SU-DHL-6 (cell line): ENCODE data around the gene DUSP19.

ENCODE experiments used
- H2AFZ ChIP-seq: fragments of 200-600 bp; sonication (generic); 2 replicates; pipeline ENCODE4 v1.6.1; 2014; ENCODE audit warnings: low read depth, mild to moderate bottlenecking, moderate library complexity, mixed read lengths, antibody characterized with exemption, low read length; ENCODE audit not compliant: severe bottlenecking
- H3F3A ChIP-seq: fragments of 200-600 bp; shearing (Covaris generic); 2 replicates; pipeline ENCODE4 v1.6.0; 2016; ENCODE audit warnings: antibody characterized with exemption, mild to moderate bottlenecking; ENCODE audit not compliant: insufficient read depth
- H3K27ac ChIP-seq: fragments of 200-600 bp; sonication (generic); 2 replicates; pipeline ENCODE4 v1.5.1; 2016; ENCODE audit warnings: low read depth, mild to moderate bottlenecking, low read length, moderate library complexity, mixed read lengths
- H3K27me3 ChIP-seq: fragments of 200-600 bp; sonication (generic), shearing (Covaris generic); 2 replicates; pipeline ENCODE4 v1.6.0; 2014; ENCODE audit warnings: mild to moderate bottlenecking, low read length
- H3K36me3 ChIP-seq: fragments of 200-600 bp; sonication (generic); 2 replicates; pipeline ENCODE4 v1.6.1; 2014; ENCODE audit warnings: mild to moderate bottlenecking, low read length, mixed read lengths
- H3K4me2 ChIP-seq: fragments of 300-600, 200-600 bp; shearing (Covaris generic), sonication (generic); 2 replicates; pipeline ENCODE4 v1.6.0; 2014; ENCODE audit warnings: low read length, low read depth, mild to moderate bottlenecking; ENCODE audit not compliant: poor library complexity, severe bottlenecking
- H3K4me3 ChIP-seq: fragments of 200-600 bp; sonication (generic); 2 replicates; pipeline ENCODE4 v1.5.1; 2014; ENCODE audit warnings: antibody characterized with exemption, low read length, mild to moderate bottlenecking, mixed read lengths; ENCODE audit not compliant: insufficient read depth, poor library complexity, severe bottlenecking
- H3K79me2 ChIP-seq: fragments of 200-600 bp; sonication (generic); 2 replicates; pipeline ENCODE4 v1.6.1; 2014; ENCODE audit warnings: mild to moderate bottlenecking, low read length, moderate library complexity; ENCODE audit not compliant: insufficient read depth
- H3K9ac ChIP-seq: fragments of 200-600 bp; sonication (generic); 2 replicates; pipeline ENCODE4 v1.7.0; 2014; ENCODE audit warnings: mild to moderate bottlenecking, low read length
- H3K9me2 ChIP-seq: fragments of 200-600 bp; sonication (generic); replicated peaks from 2 replicates; pipeline ENCODE4 v1.6.1; 2014; ENCODE audit warnings: low read length; ENCODE audit not compliant: insufficient read depth
- H3K9me3 ChIP-seq: fragments of 200-600 bp; sonication (generic); 2 replicates; pipeline ENCODE4 v1.6.1; 2014; ENCODE audit warnings: low read length, mixed read lengths; ENCODE audit not compliant: insufficient read depth
- H4K20me1 ChIP-seq: fragments of 200-600 bp; sonication (generic); 2 replicates; pipeline ENCODE4 v1.6.1; 2014; ENCODE audit warnings: low read depth, mild to moderate bottlenecking, antibody characterized with exemption, low read length, moderate library complexity, mixed read lengths
- CTCF ChIP-seq: fragments of 200-600 bp; sonication (generic); IDR thresholded peaks from one replicate; pipeline ENCODE4 v1.5.1; 2017; ENCODE audit warnings: antibody characterized with exemption, mild to moderate bottlenecking, low read length, moderate library complexity; ENCODE audit not compliant: insufficient read depth, poor library complexity, severe bottlenecking
- EZH2phosphoT487 ChIP-seq: fragments of 200-600 bp; sonication (generic), shearing (Covaris generic); conservative IDR thresholded peaks from 2 replicates; pipeline ENCODE4 v1.6.1; 2018; ENCODE audit warnings: mild to moderate bottlenecking, antibody characterized with exemption, low read length, moderate library complexity, mixed read lengths

Gene DUSP19

DNA sequence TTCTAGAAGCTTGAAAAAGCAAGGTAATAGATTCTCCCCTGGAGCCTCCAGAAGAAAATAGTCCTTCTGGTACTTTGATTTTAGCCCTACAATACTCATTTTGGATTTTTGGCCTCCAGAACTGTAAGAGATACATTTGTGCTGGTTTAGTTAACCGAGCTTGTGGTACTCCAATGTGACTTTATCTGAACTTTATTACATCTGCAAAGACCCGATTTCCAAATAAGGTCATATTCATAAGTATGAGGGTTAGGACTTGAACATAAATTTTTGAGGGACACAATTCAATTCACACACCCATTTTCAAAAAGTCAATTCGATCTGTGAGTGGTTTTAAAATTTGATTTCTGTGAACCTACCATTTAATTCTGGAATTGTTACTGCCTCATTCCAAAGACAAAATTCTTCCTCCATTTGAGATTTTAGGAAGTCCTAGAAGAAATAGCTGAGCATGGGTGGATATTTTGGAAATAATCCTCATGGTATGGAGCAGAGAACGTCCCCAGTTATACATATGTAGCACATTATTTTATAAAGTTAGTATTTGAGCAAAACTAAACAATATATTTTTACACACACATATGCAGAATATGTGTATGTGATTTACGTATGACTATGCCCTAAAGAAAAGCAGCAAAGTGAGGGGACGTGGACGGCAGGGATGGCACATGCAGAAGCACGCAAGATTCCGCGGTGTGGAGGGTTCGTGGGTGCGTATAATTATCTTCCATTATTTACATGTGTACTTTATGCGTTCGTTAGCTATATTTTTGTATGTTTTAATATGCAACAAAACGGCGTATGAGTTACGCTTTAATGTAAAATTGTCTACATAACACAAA lies 44.8 kb downstream of the DUSP19 start:
- Histone ChIP-seq H3K4me3 (peak overlapping the region; percentile 75), H3K9ac (peak overlapping the region; percentile 75), H3F3A (no peaks in the 10 kb centered on the region; the same call in 1 of the 2 replicates), H3K27ac (peak overlapping the region; percentile 87; the same call in 1 of the 2 replicates), H2AFZ (peak overlapping the region; percentile 99), H3K27me3 (no peaks in the 10 kb centered on the region), H3K4me2 (peak overlapping the region; percentile 72), H3K9me2 (no peaks in the 10 kb centered on the region), H4K20me1 (no peaks in the 10 kb centered on the region), H3K9me3 (no peaks in the 10 kb centered on the region), H3K79me2 (peaks cover 41% of the 10 kb centered on the region), H3K36me3 (no peaks in the 10 kb centered on the region; the same call in 1 of the 2 replicates)
- no peak for TF ChIP-seq CTCF
- TF ChIP-seq EZH2phosphoT487 = no peak

GRCh38 chr2:183123959-183124221 lies 45.3 kb downstream of the DUSP19 start:
- H3K36me3 ChIP-seq = peaks cover 4% of the 10 kb centered on the region; the same call in 1 of the 2 replicates
- no peak for TF ChIP-seq CTCF
- no peak for TF ChIP-seq EZH2phosphoT487
- peak overlapping the region; percentile 72 for H3K4me2 ChIP-seq
- peak overlapping the region; percentile 75 for H3K9ac ChIP-seq
- H3K79me2 ChIP-seq = peaks cover 46% of the 10 kb centered on the region
- H4K20me1 ChIP-seq = peaks cover 3% of the 10 kb centered on the region; the same call in 1 of the 2 replicates
- H3K9me3 ChIP-seq = no peaks in the 10 kb centered on the region
- peak overlapping the region; percentile 99 for H2AFZ ChIP-seq
- H3F3A ChIP-seq = no peaks in the 10 kb centered on the region; the same call in 1 of the 2 replicates
- peak overlapping the region; percentile 87 for H3K27ac ChIP-seq
- H3K27me3 ChIP-seq = no peaks in the 10 kb centered on the region
- H3K4me3 ChIP-seq = peak overlapping the region; percentile 75
- H3K9me2 ChIP-seq = no peaks in the 10 kb centered on the region

DNA sequence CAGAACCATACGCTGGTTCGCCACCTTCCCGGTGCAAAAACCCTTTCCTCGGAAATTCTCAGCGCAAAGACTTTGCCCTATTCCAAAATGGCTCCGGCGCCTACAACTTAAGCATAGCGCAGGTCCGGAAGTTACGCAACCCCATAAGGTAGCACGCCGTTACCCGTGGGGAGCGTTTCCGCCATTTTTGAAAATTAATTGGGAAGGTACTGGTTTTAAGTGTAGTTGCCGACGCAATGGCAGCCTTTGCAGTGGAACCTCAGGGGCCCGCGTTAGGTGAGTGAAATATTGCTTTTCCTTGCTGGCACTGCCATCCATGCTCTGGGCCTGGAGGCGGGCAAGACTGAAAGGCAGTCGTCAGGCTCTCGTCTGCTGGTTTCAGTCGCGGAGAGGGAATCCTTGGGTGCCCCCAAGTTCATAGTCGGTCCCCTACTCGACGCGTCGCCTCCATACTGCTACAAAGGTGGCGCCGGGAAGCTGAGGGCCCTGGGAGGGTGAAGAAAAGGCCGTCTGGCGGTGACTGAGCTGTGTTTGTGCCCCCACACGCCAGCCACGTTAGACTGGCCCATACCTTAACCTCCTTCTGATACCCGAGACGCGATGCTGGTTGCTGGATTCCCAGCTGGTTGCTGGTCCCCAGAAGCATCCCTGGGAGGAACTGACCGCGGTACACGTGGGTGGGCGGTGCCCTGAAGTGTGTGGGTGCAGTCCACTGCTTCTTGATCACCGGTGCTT lies 45.8 kb downstream of the DUSP19 start, which contains the start of gene NUP35:
Gene NUP35, plus strand, starts transcription at position 222 of the 735 bp plus-strand sequence. Its CDS starts 15 bp downstream, at position 237.
- Histone ChIP-seq H3K9me2 (no peaks in the 10 kb centered on the region), H4K20me1 (peaks cover 3% of the 10 kb centered on the region; the same call in 1 of the 2 replicates), H3K36me3 (peaks cover 9% of the 10 kb centered on the region; the same call in 1 of the 2 replicates), H3K9ac (peak within 1 kb of the TSS; percentile 75), H3K4me2 (peak within 1 kb of the TSS; percentile 72), H3K27ac (peak within 1 kb of the TSS; percentile 87), H2AFZ (peak within 1 kb of the TSS; percentile 99), H3K79me2 (peaks cover 51% of the 10 kb centered on the region), H3K9me3 (no peaks in the 10 kb centered on the region), H3K4me3 (peak within 1 kb of the TSS; percentile 75), H3K27me3 (no peaks in the 10 kb centered on the region), H3F3A (no peaks in the 10 kb centered on the region; the same call in 1 of the 2 replicates)
- no peak for TF ChIP-seq EZH2phosphoT487
- no peak for TF ChIP-seq CTCF
